Brain microvascular endothelial cell (primary cell): ENCODE measurements around the gene CPE.
"Not testable (repeated sequence)": the region's sequence is repeated elsewhere in the genome, so short reads cannot be mapped to it uniquely, and the experiment has no call there.

Experiments used
- DNase-seq: peaks from one replicate; pipeline ENCODE4 v3.0.0-alpha.2; 2020
- H3K27ac ChIP-seq: fragments of 250-450 bp; sonication (Bioruptor Pico); 2 replicates; pipeline ENCODE4 v1.5.1; 2020; ENCODE audit warnings: mild to moderate bottlenecking, moderate library complexity
- H3K27me3 ChIP-seq: fragments of 250-450 bp; sonication (Bioruptor Pico); replicated peaks from 2 replicates; pipeline ENCODE4 v1.5.1; 2020; ENCODE audit warnings: mild to moderate bottlenecking
- H3K36me3 ChIP-seq: fragments of 250-450 bp; sonication (Bioruptor Pico); replicated peaks from 2 replicates; pipeline ENCODE4 v1.5.1; 2020; ENCODE audit warnings: mild to moderate bottlenecking
- H3K4me3 ChIP-seq: 2 replicates; pipeline ENCODE4 v1.5.1; 2011; ENCODE audit warnings: low read depth, mild to moderate bottlenecking, control low read depth, low read length, moderate library complexity
- in situ Hi-C: cut with HindIII; loops from 2 replicates; pipeline ENCODE4 v1.10.0; 2017; ENCODE audit warnings: low sequenced_read_pairs, low pct_ligation_motif_present
- TF ChIP-seq, protein P1 (sequence below): IDR thresholded peaks from 2 replicates; pipeline ENCODE4 v1.5.1; 2011; ENCODE audit warnings: low read depth, mild to moderate bottlenecking, moderate library complexity, low read length, control low read depth, inconsistent platforms; ENCODE audit errors: missing control alignments

CPE gene

DNA sequence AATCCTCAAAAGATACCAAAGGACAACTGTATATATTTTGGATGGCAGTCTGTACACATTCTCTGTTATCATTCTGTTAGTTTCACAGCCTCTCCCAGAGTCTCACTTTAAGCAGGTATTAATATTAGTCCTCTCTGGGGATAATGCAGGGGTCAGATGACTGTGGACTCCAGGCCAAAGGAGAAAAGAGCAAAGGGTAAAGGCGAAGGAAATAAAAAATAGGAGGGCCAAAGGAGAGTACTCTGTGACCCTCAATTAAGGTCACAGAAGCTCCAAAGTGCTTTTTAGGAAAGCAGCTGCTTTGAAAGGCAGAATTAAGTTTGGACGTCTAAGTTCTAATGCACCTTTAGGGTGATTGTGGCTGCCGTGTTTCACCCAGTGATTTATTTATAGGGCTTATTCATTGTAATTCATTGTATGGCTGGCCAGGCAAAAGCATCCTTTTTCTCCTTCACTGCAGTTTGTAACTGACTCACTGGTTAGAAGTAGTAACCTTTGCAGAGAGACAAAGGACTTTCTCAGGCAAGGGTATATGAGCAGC, 43.6 kb upstream of the CPE start:
- in situ Hi-C loops = no loop called here
- Histone ChIP-seq H3K27ac (no peak overlapping the region), H3K36me3 (peaks cover 31% of the 10 kb centered on the region), H3K4me3 (no peak overlapping the region), H3K27me3 (no peaks in the 10 kb centered on the region)
- DNase-seq = no peak
- TF ChIP-seq, protein P1, sequence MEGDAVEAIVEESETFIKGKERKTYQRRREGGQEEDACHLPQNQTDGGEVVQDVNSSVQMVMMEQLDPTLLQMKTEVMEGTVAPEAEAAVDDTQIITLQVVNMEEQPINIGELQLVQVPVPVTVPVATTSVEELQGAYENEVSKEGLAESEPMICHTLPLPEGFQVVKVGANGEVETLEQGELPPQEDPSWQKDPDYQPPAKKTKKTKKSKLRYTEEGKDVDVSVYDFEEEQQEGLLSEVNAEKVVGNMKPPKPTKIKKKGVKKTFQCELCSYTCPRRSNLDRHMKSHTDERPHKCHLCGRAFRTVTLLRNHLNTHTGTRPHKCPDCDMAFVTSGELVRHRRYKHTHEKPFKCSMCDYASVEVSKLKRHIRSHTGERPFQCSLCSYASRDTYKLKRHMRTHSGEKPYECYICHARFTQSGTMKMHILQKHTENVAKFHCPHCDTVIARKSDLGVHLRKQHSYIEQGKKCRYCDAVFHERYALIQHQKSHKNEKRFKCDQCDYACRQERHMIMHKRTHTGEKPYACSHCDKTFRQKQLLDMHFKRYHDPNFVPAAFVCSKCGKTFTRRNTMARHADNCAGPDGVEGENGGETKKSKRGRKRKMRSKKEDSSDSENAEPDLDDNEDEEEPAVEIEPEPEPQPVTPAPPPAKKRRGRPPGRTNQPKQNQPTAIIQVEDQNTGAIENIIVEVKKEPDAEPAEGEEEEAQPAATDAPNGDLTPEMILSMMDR = no peak

DNA sequence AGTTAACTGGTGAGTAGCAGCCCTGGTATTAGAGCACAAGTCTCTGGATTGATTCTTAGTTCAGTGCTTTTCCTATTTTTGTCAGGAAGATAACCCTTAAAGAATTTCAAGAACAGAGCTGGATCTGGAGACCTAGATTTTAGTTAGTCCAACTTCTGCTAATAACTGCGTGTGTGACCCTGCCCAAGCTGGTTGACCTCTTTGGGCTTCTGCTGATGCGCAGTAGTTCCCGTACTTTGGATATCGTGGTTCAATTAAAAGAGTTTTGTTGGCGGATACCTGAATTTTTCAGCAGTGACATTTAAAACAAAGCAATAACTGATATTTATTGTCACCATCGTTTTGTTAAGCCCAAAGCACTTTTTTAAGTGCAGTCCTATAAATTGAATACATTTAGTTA, 42.1 kb upstream of the CPE start:
- H3K4me3 ChIP-seq = no peak overlapping the region
- no peak for DNase-seq
- TF ChIP-seq, protein P1 = no peak
- H3K36me3 ChIP-seq = peaks cover 40% of the 10 kb centered on the region
- no peaks in the 10 kb centered on the region for H3K27me3 ChIP-seq
- in situ Hi-C loops = no loop called here
- H3K27ac ChIP-seq = no peak overlapping the region

DNA sequence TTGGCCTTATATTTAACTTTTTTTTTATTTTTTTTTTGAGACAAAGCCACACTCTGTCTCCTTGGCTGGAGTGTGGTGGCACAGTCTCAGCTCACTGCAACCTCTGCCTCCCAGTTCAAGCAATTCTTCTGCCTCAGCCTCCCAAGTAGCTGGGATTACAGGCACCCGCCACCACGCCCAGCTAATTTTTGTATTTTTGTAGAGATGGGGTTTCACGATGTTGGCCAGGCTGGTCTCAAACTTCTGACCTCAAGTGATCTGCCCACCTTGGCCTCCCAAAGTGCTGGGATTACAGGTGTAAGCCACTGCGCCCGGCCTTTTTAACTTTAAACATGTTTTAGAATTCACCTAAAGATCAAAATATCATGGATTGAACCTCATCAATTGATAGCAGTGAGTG, 36.5 kb upstream of the CPE start:
- H3K27me3 ChIP-seq, DNase-seq, H3K4me3 ChIP-seq, in situ Hi-C loops, H3K27ac ChIP-seq: not testable (repeated sequence)
- peaks cover 31% of the 10 kb centered on the region for H3K36me3 ChIP-seq

DNA sequence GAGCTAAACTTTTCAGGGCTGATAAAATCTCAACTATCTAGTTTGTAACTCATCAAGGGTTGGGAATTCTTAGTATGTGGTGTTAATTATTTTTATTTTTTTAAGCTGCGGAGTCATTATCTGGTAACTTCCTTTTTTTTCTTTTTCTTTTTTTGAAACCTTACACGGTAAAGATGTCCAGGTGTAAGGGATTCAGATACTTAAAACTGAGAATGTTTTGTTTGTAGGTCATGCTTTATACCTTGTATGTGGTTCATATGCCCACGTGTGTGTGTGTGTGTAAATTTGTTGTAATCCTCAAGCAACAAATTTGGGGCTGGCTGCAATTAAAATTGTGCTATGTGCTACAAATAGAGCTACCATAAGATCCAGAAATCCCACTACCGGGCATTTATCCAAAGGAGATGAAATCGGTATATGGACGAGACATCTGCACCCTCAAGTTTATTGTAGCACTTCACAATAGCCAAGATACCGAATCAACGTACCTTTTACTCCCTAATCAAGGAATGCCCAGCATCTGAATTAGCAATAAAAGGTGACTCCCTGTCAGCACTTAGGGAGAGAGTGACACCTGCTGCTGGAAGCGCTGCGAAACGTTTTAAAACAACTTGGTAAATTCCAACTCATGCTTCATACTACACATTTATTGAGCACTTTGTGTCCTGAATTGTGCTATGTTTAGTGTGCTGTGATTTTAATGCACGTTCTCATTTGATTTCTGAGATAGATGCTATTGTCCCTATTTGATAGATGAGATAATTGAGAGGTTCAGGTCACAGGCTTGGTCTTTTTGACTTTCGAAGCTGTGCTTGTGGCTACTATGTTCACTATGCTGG, 35.2 kb upstream of the CPE start:
- in situ Hi-C loops = no loop called here
- Histone ChIP-seq H3K27me3 (no peaks in the 10 kb centered on the region), H3K36me3 (peaks cover 25% of the 10 kb centered on the region), H3K27ac (no peak overlapping the region), H3K4me3 (no peak overlapping the region)
- no peak for DNase-seq
- TF ChIP-seq, protein P1 = peak; percentile 38

DNA sequence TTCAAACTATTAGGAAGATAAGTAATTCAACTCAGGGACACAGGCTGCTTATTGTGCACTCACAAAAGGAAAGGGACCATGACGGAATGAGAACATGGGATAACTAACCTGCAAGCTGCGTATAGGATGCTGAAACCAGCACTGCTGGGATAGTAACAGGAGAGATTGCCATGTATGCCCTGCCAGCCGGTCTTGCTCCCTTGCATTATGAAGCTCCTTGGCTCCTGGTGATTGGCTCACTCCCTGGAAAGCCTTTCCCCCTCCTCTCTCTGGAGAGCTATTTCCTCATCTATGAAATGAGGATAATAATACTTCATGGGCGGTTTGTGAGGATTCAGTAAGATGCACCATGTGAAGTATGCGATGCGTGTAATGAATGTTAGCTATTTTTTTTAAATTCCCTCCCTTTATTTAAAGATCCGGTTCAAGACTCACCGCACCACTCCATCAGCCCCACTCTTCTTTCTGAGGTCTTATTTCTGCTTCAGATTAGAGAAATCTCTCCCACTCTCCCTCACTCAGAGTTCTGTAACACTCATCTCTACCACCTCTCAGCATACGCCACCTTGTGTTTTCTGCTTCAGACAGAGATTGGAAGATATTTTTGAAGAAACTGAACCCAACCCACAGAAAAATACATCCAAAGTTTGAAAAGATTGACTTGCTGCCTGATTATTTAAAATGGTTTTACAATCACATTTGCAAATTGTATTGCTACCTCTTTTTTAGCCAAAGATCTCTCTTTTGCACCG, 33.0 kb upstream of the CPE start:
- TF ChIP-seq, protein P1 = peak; percentile 31
- peaks cover 8% of the 10 kb centered on the region for H3K36me3 ChIP-seq
- no peaks in the 10 kb centered on the region for H3K27me3 ChIP-seq
- no peak overlapping the region for H3K4me3 ChIP-seq
- H3K27ac ChIP-seq = no peak overlapping the region
- no peak for DNase-seq
- in situ Hi-C loops = no loop called here
